Endothelial cell of umbilical vein (primary cell): ENCODE results near the gene RHEBL1.

Source experiments
- CTCF ChIP-seq, 2 donors: IDR thresholded peaks; 1 replicate in 1 of 2; 2 replicates in 1 of 2; pipeline ENCODE4 v1.5.1; 2011; ENCODE audit warnings: low read length in 2 of 2, mild to moderate bottlenecking in 2 of 2, moderate library complexity in 2 of 2, control low read depth in 1 of 2, inconsistent platforms in 1 of 2, low read depth in 1 of 2; ENCODE audit not compliant: insufficient read depth in 1 of 2; ENCODE audit errors: extremely low read depth in 1 of 2
- EZH2 ChIP-seq: IDR thresholded peaks from 2 replicates; pipeline ENCODE4 v1.6.1; 2012; ENCODE audit warnings: borderline replicate concordance, low read depth, mild to moderate bottlenecking, moderate library complexity, low read length, inconsistent platforms; ENCODE audit not compliant: severe bottlenecking
- GATA2 ChIP-seq: IDR thresholded peaks from 2 replicates; pipeline ENCODE4 v1.7.0; 2011; ENCODE audit warnings: low read depth, mild to moderate bottlenecking, moderate library complexity, mixed read lengths, low read length; ENCODE audit not compliant: insufficient read length, insufficient read depth
- JUN ChIP-seq: IDR thresholded peaks from 2 replicates; pipeline ENCODE4 v1.6.1; 2011; ENCODE audit warnings: borderline replicate concordance, low read depth; ENCODE audit not compliant: insufficient read length, insufficient read depth
- MAX ChIP-seq: IDR thresholded peaks from 2 replicates; pipeline ENCODE4 v1.6.1; 2011; ENCODE audit not compliant: insufficient read depth, insufficient read length
- MYC ChIP-seq: IDR thresholded peaks from one replicate; pipeline ENCODE4 v1.6.1; 2011; ENCODE audit warnings: mild to moderate bottlenecking, low read depth, low read length
- POLR2A ChIP-seq: IDR thresholded peaks from 2 replicates; pipeline ENCODE4 v1.6.1; 2012; ENCODE audit warnings: low read depth, mild to moderate bottlenecking, control low read depth, low read length
- POLR2AphosphoS5 ChIP-seq: IDR thresholded peaks from 2 replicates; pipeline ENCODE4 v1.6.1; 2012; ENCODE audit warnings: low read depth, mild to moderate bottlenecking, control low read depth, low read length, moderate library complexity; ENCODE audit not compliant: insufficient read depth

GRCh38 chr12:49094975-49095365 is 25.2 kb upstream of the RHEBL1 start:
- TF ChIP-seq MAX = no peak
- no peak for TF ChIP-seq CTCF (IDR thresholded peaks at IDR 0.05; ENCODE audit: extremely low read depth in 1 of 2, insufficient read depth in 1 of 2, low read depth in 1 of 2, low read length in 2 of 2)
- no peak for TF ChIP-seq POLR2AphosphoS5
- no peak for TF ChIP-seq POLR2A
- no peak for TF ChIP-seq JUN
- no peak for TF ChIP-seq GATA2
- no peak for TF ChIP-seq MYC
- TF ChIP-seq EZH2 = no peak
